HEK293T (cell line): ENCODE data around the gene PPP1R15B.

Experiments
- CTCF ChIA-PET: fragments of 350-600 bp; formaldehyde crosslinking; extraction: SDS; loops from one replicate; lab custom pipeline; 2021; ENCODE audit warnings: antibody characterized with exemption, inconsistent platforms; lab: Yijun Ruan, JAX
- POLR2A ChIA-PET: fragments of 350-600 bp; formaldehyde crosslinking; extraction: SDS; loops from one replicate; lab custom pipeline; 2020; ENCODE audit warnings: antibody characterized with exemption, inconsistent platforms; lab: Yijun Ruan, JAX
- DNase-seq: peaks from one replicate; pipeline ENCODE4 v3.0.0; 2012; ENCODE audit warnings: mixed read lengths; ENCODE audit errors: extremely low spot score
- ARNT ChIP-seq: fragments of 450-650 bp; IDR thresholded peaks from 2 replicates; pipeline ENCODE4 v1.6.1; 2017; ENCODE audit warnings: mild to moderate bottlenecking
- BHLHE40 ChIP-seq: fragments of 450-650 bp; IDR thresholded peaks from 2 replicates; pipeline ENCODE4 v1.6.1; 2016; ENCODE audit warnings: mild to moderate bottlenecking, moderate library complexity, borderline replicate concordance
- CTBP1 ChIP-seq: fragments of 450-650 bp; IDR thresholded peaks from 2 replicates; pipeline ENCODE4 v1.6.1; 2016; ENCODE audit warnings: borderline replicate concordance
- ELF4 ChIP-seq: fragments of 450-650 bp; IDR thresholded peaks from 2 replicates; pipeline ENCODE4 v1.6.1; 2017; ENCODE audit warnings: antibody characterized with exemption
- FOXA1 ChIP-seq: fragments of 450-650 bp; IDR thresholded peaks from 2 replicates; pipeline ENCODE4 v1.6.1; 2016; ENCODE audit warnings: mild to moderate bottlenecking
- FOXK2 ChIP-seq: fragments of 450-650 bp; IDR thresholded peaks from 2 replicates; pipeline ENCODE4 v1.6.1; 2016; ENCODE audit warnings: mild to moderate bottlenecking
- FOXM1 ChIP-seq: fragments of 450-650 bp; IDR thresholded peaks from 2 replicates; pipeline ENCODE4 v1.6.1; 2017; ENCODE audit warnings: mild to moderate bottlenecking, borderline replicate concordance
- HDGF ChIP-seq: fragments of 450-650 bp; IDR thresholded peaks from 2 replicates; pipeline ENCODE4 v1.6.1; 2017; ENCODE audit warnings: antibody characterized with exemption, borderline replicate concordance
- L3MBTL2 ChIP-seq: fragments of 450-650 bp; conservative IDR thresholded peaks from 2 replicates; pipeline ENCODE4 v1.6.1; 2016; ENCODE audit warnings: mild to moderate bottlenecking
- LEF1 ChIP-seq: fragments of 450-650 bp; IDR thresholded peaks from 2 replicates; pipeline ENCODE4 v1.6.1; 2017; ENCODE audit warnings: mild to moderate bottlenecking, borderline replicate concordance
- NFRKB ChIP-seq: fragments of 450-650 bp; IDR thresholded peaks from 2 replicates; pipeline ENCODE4 v1.6.1; 2016; ENCODE audit warnings: mild to moderate bottlenecking, moderate library complexity
- SP1 ChIP-seq: fragments of 450-650 bp; IDR thresholded peaks from 2 replicates; pipeline ENCODE4 v1.6.1; 2017
- SUZ12 ChIP-seq: fragments of 450-650 bp; IDR thresholded peaks from 2 replicates; pipeline ENCODE4 v1.6.1; 2016; ENCODE audit warnings: mild to moderate bottlenecking
- TARDBP ChIP-seq: fragments of 450-650 bp; IDR thresholded peaks from 2 replicates; pipeline ENCODE4 v1.6.1; 2016
- ZNF384 ChIP-seq: fragments of 450-650 bp; IDR thresholded peaks from 2 replicates; pipeline ENCODE4 v1.6.1; 2016
- TF ChIP-seq, protein P1 (sequence below): fragments of 450-650 bp; IDR thresholded peaks from 2 replicates; pipeline ENCODE4 v1.6.1; 2016

PPP1R15B gene

DNA sequence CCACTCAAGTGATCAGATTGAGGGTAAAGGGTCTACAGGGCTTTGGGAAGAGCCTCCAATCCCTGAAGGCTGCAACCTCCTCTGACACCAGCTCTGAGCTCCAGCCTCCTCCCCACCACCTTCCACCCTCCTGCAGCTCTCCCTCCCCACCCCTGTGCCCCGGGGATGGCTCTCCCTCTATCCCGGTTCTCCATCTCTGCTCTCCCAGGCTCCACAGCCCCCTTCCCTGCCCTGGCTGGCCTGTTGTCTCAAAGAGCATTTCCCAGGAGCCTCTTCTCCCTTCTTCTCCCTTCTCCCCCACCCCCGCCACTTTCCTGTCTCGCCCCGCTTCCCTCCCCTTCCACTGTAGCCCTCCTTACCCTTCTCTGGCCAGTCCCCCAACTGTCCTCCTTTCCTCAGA lies 53.0 kb downstream of the PPP1R15B start:
- TF ChIP-seq BHLHE40 (no peak), L3MBTL2 (no peak), NFRKB (no peak), SUZ12 (no peak), ZNF384 (no peak), TARDBP (no peak), LEF1 (no peak), HDGF (no peak), CTBP1 (no peak), ELF4 (no peak), FOXA1 (no peak), SP1 (no peak), FOXK2 (no peak), FOXM1 (no peak), ARNT (no peak)
- TF ChIP-seq, protein P1, sequence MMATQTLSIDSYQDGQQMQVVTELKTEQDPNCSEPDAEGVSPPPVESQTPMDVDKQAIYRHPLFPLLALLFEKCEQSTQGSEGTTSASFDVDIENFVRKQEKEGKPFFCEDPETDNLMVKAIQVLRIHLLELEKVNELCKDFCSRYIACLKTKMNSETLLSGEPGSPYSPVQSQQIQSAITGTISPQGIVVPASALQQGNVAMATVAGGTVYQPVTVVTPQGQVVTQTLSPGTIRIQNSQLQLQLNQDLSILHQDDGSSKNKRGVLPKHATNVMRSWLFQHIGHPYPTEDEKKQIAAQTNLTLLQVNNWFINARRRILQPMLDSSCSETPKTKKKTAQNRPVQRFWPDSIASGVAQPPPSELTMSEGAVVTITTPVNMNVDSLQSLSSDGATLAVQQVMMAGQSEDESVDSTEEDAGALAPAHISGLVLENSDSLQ: no peak
- POLR2A ChIA-PET: no interaction called here
- CTCF ChIA-PET: interaction anchor here (1.6 kb wide), 1 partner anchor 100 kb away, joined by 4 read pairs; no protein-coding TSS in a partner anchor
- DNase-seq: no peak

DNA sequence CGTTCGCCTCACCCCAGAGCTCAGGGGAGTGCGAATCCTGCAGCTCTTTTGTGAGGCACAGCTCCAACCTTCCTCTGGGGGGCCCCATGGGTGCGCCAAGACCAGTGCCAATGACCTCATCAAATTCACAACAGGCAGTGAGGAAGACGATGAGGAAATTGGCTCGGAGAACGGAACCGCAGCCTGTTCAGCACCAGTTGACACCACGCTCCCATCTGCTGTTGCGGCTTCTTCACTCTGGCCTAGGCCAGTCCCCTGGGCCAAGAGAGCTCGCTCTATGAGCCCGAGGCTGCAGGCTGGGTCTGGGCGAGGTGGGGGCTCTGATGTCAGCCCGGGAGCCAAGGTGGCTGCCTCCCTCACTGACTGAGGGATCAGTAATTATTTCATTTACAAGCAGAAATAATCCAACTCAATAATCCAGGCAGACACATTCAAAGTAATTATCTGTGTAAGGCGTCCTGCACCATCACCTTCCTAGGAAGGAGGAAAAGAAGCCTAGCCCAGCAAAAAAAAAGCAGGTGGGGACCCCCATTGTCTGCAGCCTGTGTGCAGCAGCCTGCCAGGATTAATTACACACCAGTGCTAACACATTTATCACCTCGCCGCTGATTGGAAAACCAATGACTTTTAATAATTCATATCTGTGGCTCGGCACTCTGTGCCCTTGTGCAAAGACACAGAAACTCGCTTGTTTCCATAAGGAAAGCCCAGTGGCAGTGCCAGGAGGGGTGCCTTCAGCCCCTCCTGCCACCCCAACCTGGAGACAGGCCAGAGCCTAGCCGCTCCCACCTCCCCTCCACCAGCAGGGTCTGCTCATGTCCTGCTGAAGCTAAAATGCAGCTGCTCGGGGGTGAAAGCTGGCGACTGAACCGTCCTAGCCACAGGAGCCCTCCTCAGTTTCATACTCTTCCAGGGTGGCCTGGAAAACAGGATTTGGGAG lies 53.8 kb downstream of the PPP1R15B start:
- no peak for DNase-seq
- ChIA-PET CTCF (interaction anchor here (1.6 kb wide), 1 partner anchor 198 kb away, joined by 3 read pairs; no protein-coding TSS in a partner anchor), POLR2A (interaction anchor here (0.6 kb wide), 1 partner anchor 206 kb away, joined by 3 read pairs; the partner anchor contains the start of gene ETNK2)
- TF ChIP-seq SP1: no peak

DNA sequence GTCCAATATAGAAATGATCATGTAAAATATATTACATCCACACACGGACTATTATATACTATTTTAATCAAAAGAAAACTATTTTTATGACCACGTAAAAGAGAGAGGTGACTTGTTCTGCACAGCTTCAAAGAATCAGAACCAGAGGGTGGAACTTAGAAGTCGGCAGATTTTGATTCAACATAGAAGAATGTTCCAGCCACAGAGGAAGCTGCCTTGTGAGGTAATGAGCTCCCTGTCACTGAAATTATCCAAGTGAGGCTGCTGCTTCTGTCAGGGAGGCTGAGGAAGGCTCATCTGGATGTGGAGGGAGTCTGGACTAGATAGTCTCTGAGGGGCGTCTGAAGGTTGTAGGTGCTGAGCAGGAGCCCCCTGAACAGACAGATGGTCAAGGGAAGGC lies 54.6 kb downstream of the PPP1R15B start:
- no peak for DNase-seq
- CTCF ChIA-PET: interaction anchor here (1.6 kb wide), 1 partner anchor 197 kb away, joined by 3 read pairs; no protein-coding TSS in a partner anchor
- TF ChIP-seq ARNT (no peak), SUZ12 (no peak), LEF1 (no peak), ELF4 (no peak), NFRKB (no peak)
- POLR2A ChIA-PET: interaction anchor here (0.6 to 0.7 kb wide), 2 partner anchors 58 to 205 kb away, joined by 3 read pairs; partner anchors contain the start of gene ETNK2

DNA sequence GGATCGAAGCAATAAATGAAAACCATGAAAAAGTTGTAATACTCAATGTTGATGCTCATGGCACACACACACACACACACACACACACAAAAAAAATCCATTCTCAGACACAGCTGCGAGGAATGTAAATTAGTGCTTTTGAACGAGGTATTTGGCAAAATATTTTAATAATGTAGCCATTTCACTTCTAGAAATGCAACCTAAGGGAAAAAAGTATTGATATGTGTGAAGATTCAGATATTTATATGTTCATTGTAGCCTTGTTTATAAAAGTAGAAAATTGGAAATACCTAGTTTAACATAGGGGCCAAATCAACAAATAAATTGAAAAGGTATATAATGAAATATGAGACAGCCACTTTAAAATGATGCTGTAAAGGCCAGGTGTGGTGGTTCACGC lies 55.7 kb downstream of the PPP1R15B start:
- ChIA-PET POLR2A (no interaction called here), CTCF (no interaction called here)
- DNase-seq: no peak
- TF ChIP-seq, protein P1: no peak
- no peak for TF ChIP-seq ARNT
- no peak for TF ChIP-seq BHLHE40
- no peak for TF ChIP-seq LEF1
- TF ChIP-seq FOXA1: no peak
- TF ChIP-seq SUZ12: no peak
- TF ChIP-seq FOXK2: no peak
- no peak for TF ChIP-seq HDGF

DNA sequence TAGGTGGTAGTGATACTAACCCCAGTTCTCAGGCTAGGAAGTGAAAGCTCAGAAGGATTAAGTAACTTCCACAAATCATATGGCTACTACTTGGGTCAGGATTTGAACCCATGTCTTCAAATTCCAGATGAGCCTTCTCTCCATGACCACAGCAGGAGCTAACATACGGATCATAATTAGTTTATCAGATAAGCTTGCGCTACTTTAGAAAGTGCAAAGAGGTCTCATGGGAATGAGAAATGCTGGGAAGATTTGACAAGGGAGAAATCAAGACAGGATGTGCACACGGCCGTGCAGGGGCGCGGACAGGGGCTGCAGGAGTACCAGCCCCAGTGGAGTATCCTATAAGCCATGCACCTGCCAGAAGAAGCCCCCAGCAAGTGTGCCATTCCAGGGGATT lies 57.0 kb downstream of the PPP1R15B start:
- no peak for TF ChIP-seq HDGF
- no peak for TF ChIP-seq FOXA1
- no peak for TF ChIP-seq FOXM1
- no peak for TF ChIP-seq BHLHE40
- no peak for TF ChIP-seq ZNF384
- no peak for TF ChIP-seq CTBP1
- TF ChIP-seq LEF1: no peak
- no peak for TF ChIP-seq ARNT
- no peak for TF ChIP-seq NFRKB
- no peak for TF ChIP-seq FOXK2
- TF ChIP-seq, protein P1: no peak
- no peak for TF ChIP-seq SP1
- no peak for DNase-seq
- POLR2A ChIA-PET: interaction anchor here (0.9 kb wide), 1 partner anchor 8 kb away, joined by 3 read pairs; no protein-coding TSS in a partner anchor
- CTCF ChIA-PET: interaction anchor here (1.0 to 1.7 kb wide), 2 partner anchors 9 to 96 kb away, joined by 3 to 8 read pairs; no protein-coding TSS in a partner anchor
